K562 (cell line): ENCODE data around the gene SRSF9. TPM values are rescaled to one million over a fixed set of nuclear protein-coding genes. Genes with fewer than 3 reads are reported as not detected.

ENCODE experiments used
- FIP1L1 ChIP-seq: fragments of 200-400 bp; formaldehyde crosslinking; IDR thresholded peaks from 2 replicates; pipeline ENCODE4 v1.6.1; 2018; ENCODE audit warnings: mild to moderate bottlenecking, low read depth, low read length; ENCODE audit not compliant: poor library complexity, severe bottlenecking
- TSHZ1 ChIP-seq: fragments of 250-450 bp; sonication (Bioruptor Pico); IDR thresholded peaks from 2 replicates; pipeline ENCODE4 v1.4.0; 2020; ENCODE audit warnings: mild to moderate bottlenecking, moderate library complexity
- polyA plus RNA-seq, 8 experiments: library from polyadenylated mRNA; depleted of rRNA in 4 of 8; stranded (reverse) in 5 of 8; unstranded in 3 of 8; fragments of >200 nt; fragmentation: Nextera tagmentation in 2 of 8; fragmentation: Illumina TruSeq in 1 of 8; extraction: Ambion mirVana in 2 of 8; extraction: Trizol in 1 of 8; gene quantifications; 2 replicates each; pipeline versions ENCODE4 v1.2.1 to v1.2.3, GENCODE V29; 2011 to 2014; ENCODE audit warnings: inconsistent platforms in 1 of 8, missing spikeins in 1 of 8
- total RNA-seq, 7 experiments: library from RNA; depleted of rRNA in 6 of 7; stranded (reverse); fragments of >200 nt in 6 of 7; fragmentation: Illumina TruSeq in 2 of 7; extraction: Trizol in 2 of 7; gene quantifications; 2 replicates each; pipeline versions ENCODE4 v1.2.1 to v1.2.3, GENCODE V29; 2011 to 2021; ENCODE audit warnings: low replicate concordance in 1 of 7
- TF ChIP-seq, protein P1 (sequence below): fragments of 200-800 bp; sonication (Bioruptor generic); IDR thresholded peaks from 2 replicates; pipeline ENCODE4 v1.6.1; 2017; ENCODE audit warnings: missing genetic modification characterization, missing compliant biosample characterization

Gene SRSF9
- total and polyA plus RNA-seq, 9 of the 15 experiments (the other 6 are each of a cell fraction or from before 2014, with no cell fraction given) = 40.3 to 291 (median 230) TPM

DNA sequence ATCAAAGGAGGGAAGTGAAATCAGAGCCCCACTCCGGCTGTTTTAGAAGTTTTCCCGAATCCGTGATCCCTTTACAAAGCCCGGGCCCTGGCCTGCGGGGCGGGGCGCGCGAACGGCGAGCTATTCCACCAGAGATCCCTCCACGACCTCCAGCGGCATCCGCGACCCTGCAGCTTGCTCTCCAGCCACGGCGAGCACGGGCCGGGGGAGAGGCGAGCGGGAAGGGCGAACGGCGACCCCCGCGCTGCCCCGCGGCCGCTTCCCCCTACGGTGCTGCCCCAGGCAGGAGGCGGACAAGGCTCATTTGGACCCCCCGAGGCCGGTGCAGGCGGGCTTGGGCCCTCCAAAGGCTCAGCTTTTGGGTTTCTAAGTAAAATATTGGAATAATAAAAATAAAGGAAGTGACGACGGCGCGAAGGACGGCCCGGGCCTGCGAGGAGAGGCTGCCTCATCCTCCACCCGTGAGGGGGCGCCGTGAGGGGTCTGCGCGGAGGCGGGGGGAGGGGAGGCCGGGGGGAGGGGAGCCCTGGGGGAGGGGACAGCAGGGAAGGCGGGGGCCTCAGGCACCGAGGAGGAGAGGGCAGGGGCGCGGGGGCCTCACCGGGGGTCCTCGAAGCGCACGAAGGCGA lies 613 bp downstream of the SRSF9 start (continued):
- TF ChIP-seq, protein P1, sequence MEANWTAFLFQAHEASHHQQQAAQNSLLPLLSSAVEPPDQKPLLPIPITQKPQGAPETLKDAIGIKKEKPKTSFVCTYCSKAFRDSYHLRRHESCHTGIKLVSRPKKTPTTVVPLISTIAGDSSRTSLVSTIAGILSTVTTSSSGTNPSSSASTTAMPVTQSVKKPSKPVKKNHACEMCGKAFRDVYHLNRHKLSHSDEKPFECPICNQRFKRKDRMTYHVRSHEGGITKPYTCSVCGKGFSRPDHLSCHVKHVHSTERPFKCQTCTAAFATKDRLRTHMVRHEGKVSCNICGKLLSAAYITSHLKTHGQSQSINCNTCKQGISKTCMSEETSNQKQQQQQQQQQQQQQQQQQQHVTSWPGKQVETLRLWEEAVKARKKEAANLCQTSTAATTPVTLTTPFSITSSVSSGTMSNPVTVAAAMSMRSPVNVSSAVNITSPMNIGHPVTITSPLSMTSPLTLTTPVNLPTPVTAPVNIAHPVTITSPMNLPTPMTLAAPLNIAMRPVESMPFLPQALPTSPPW (CRISPR knock-in tag) = peak; percentile 89
- TF ChIP-seq TSHZ1 (CRISPR knock-in tag) = no peak
- peak; percentile 44 for TF ChIP-seq FIP1L1
